GM12878 (cell line): Measurements from ENCODE around the gene TRPM1. TPM values are rescaled to one million over a fixed set of nuclear protein-coding genes. Genes with fewer than 3 reads are reported as not detected.

Source experiments
- ATAC-seq: fragments of 200-7000 bp; cut with Tn5 transposase; 3 replicates; pipeline ENCODE4 v1.9.1; 2020; ENCODE audit warnings: mild to moderate bottlenecking, moderate library complexity
- BruUV-seq: library from RNA; stranded (reverse); fragments of 400-500 nt; replicated peaks from 2 replicates; lab custom pipeline; 2021; lab: Mats Ljungman, UMichigan
- CTCF ChIA-PET: fragments of 300-600 bp; sonication (Branson Sonifier 250); formaldehyde crosslinking; extraction: SDS; loops from one replicate; lab custom pipeline; 2021; ENCODE audit warnings: inconsistent platforms; lab: Yijun Ruan, JAX
- POLR2A ChIA-PET: fragments of 350-600 bp; formaldehyde crosslinking; extraction: SDS; loops from one replicate; lab custom pipeline; 2021; ENCODE audit warnings: inconsistent platforms; lab: Charles Lee
- RAD21 ChIA-PET: fragments of 300-600 bp; sonication (Branson Sonifier 250); formaldehyde crosslinking; loops from one replicate; lab custom pipeline; 2023; ENCODE audit warnings: antibody characterized with exemption; ENCODE audit not compliant: unreplicated experiment; lab: Charles Lee
- SMC1A ChIA-PET: fragments of 300-600 bp; sonication (Branson Sonifier 250); formaldehyde crosslinking; loops from one replicate; lab custom pipeline; 2023; ENCODE audit not compliant: unreplicated experiment, uncharacterized antibody; lab: Charles Lee
- DNase-seq: peaks from one replicate; pipeline ENCODE4 v3.0.0-alpha.2; 2011; ENCODE audit warnings: low read depth, low spot score
- FAIRE-seq: peaks from 3 replicates; lab custom pipeline; 2011; peaks lifted over from hg19 to GRCh38; lab: Jason Lieb, UNC
- H2AFZ ChIP-seq: 2 replicates; pipeline ENCODE4 v1.6.0; 2011; ENCODE audit warnings: low read depth, low read length, control low read depth; ENCODE audit not compliant: control insufficient read depth
- H3K27ac ChIP-seq: 2 replicates; pipeline ENCODE4 v1.5.1; 2011; ENCODE audit warnings: control low read depth; ENCODE audit not compliant: control insufficient read depth, insufficient read depth
- H3K27me3 ChIP-seq, 2 experiments: replicated peaks in 1 of 2; 2 replicates each; pipeline versions ENCODE4 v1.6.0 to v1.6.1; 2011; ENCODE audit warnings: low read length in 1 of 2; ENCODE audit not compliant: control insufficient read depth in 2 of 2, insufficient read depth in 2 of 2
- H3K36me3 ChIP-seq, 2 experiments: 2 replicates each; pipeline ENCODE4 v1.5.1; 2011; ENCODE audit warnings: low read length in 1 of 2; ENCODE audit not compliant: control insufficient read depth in 2 of 2, insufficient read depth in 2 of 2
- H3K4me1 ChIP-seq: 2 replicates; pipeline ENCODE4 v1.6.1; 2011; ENCODE audit warnings: mild to moderate bottlenecking, low read length, moderate library complexity, mixed read lengths; ENCODE audit not compliant: control insufficient read depth, insufficient read depth
- H3K4me2 ChIP-seq: 2 replicates; pipeline ENCODE4 v1.6.0; 2011; ENCODE audit warnings: control low read depth; ENCODE audit not compliant: control insufficient read depth, insufficient read depth
- H3K4me3 ChIP-seq: fragments of 200-600 bp; sonication (generic); 2 replicates; pipeline ENCODE4 v1.5.1; 2016
- H3K79me2 ChIP-seq: 2 replicates; pipeline ENCODE4 v1.6.0; 2011; ENCODE audit warnings: low read length; ENCODE audit not compliant: control insufficient read depth, insufficient read depth
- H3K9ac ChIP-seq: 2 replicates; pipeline ENCODE4 v1.8.0; 2011; ENCODE audit warnings: low read length, control low read depth, mixed read lengths; ENCODE audit not compliant: control insufficient read depth, insufficient read depth
- H3K9me3 ChIP-seq: replicated peaks from 3 replicates; pipeline ENCODE4 v1.5.1; 2011; ENCODE audit warnings: mild to moderate bottlenecking, low read length; ENCODE audit not compliant: control insufficient read depth, insufficient read depth
- H4K20me1 ChIP-seq: 2 replicates; pipeline ENCODE4 v1.6.0; 2011; ENCODE audit not compliant: control insufficient read depth, insufficient read depth
- CBX5 ChIP-seq: sonication (generic); IDR thresholded peaks from 2 replicates; pipeline ENCODE4 v1.6.1; 2016; ENCODE audit warnings: low read depth, moderate library complexity, mild to moderate bottlenecking, inconsistent platforms
- FOS ChIP-seq: IDR thresholded peaks from 3 replicates; pipeline ENCODE4 v1.6.1; 2011; ENCODE audit warnings: borderline replicate concordance; ENCODE audit not compliant: insufficient read length; ENCODE audit errors: extremely low read depth
- HDAC6 ChIP-seq: fragments of 200-600 bp; sonication (generic); IDR thresholded peaks from one replicate; pipeline ENCODE4 v1.8.0; 2017; ENCODE audit warnings: antibody characterized with exemption; ENCODE audit not compliant: unreplicated experiment
- IKZF2 ChIP-seq, 2 experiments: fragments of 450-650 bp; IDR thresholded peaks; 2 replicates each; pipeline ENCODE4 v1.6.1; 2017; ENCODE audit warnings: mild to moderate bottlenecking in 2 of 2, moderate library complexity in 2 of 2
- MYC ChIP-seq: IDR thresholded peaks from 2 replicates; pipeline ENCODE4 v1.6.1; 2011; ENCODE audit warnings: mild to moderate bottlenecking, low read length, moderate library complexity, inconsistent platforms; ENCODE audit not compliant: insufficient read depth, insufficient replicate concordance, insufficient read length, severe bottlenecking
- NR2C2 ChIP-seq: IDR thresholded peaks from 2 replicates; pipeline ENCODE4 v1.6.1; 2011; ENCODE audit warnings: borderline replicate concordance, low read depth; ENCODE audit not compliant: control insufficient read depth, insufficient read length
- PAX5 ChIP-seq: IDR thresholded peaks from 2 replicates; pipeline ENCODE4 v1.6.1; 2011; ENCODE audit warnings: low read depth, low read length, borderline replicate concordance
- SMC3 ChIP-seq: IDR thresholded peaks from 2 replicates; pipeline ENCODE4 v1.6.1; 2011; ENCODE audit warnings: low read length, improper control_type of control experiment, borderline replicate concordance
- TARDBP ChIP-seq: IDR thresholded peaks from 2 replicates; pipeline ENCODE4 v1.6.1; 2016; ENCODE audit warnings: borderline replicate concordance
- YBX1 ChIP-seq: fragments of 450-650 bp; IDR thresholded peaks from 2 replicates; pipeline ENCODE4 v1.6.1; 2016; ENCODE audit warnings: antibody characterized with exemption
- WGBS: methylation state at CpG from one replicate; pipeline ENCODE4 v1.1.6; 2016; ENCODE audit warnings: low lambda C conversion rate; ENCODE audit not compliant: insufficient replicate concordance, insufficient coverage; ENCODE audit errors: missing lambda C conversion rate; 5-methylcytosine and 5-hydroxymethylcytosine counted together
- in situ Hi-C: fragments of 300-500 bp; cut with MboI; formaldehyde crosslinking; loops from 9 replicates; pipeline ENCODE4 v1.14.3; 2018; ENCODE audit warnings: mixed read lengths
- intact Hi-C: fragments of 100-400 bp; cut with micrococcal nuclease; formaldehyde crosslinking; loops from one replicate; pipeline ENCODE4 v1.14.2; 2022; ENCODE audit not compliant: unreplicated experiment
- polyA plus RNA-seq, 11 experiments: library from polyadenylated mRNA; depleted of rRNA in 4 of 11; unstranded in 6 of 11; stranded (reverse) in 5 of 11; fragments of >200 nt; fragmentation: Nextera tagmentation in 4 of 11; fragmentation: Illumina TruSeq in 1 of 11; extraction: Ambion mirVana in 4 of 11; extraction: Trizol in 1 of 11; gene quantifications; 1 replicate in 1 of 11; 2 replicates in 10 of 11; pipeline versions ENCODE4 v1.2.1 to v1.2.3, GENCODE V29; 2011 to 2016; ENCODE audit warnings: inconsistent platforms in 2 of 11, missing spikeins in 2 of 11, low read depth in 1 of 11
- total RNA-seq, 4 experiments: library from RNA; depleted of rRNA in 3 of 4; stranded (reverse); fragments of >200 nt in 3 of 4; fragmentation: Illumina TruSeq in 1 of 4; extraction: Trizol in 1 of 4; gene quantifications; 2 replicates each; pipeline versions ENCODE4 v1.2.1 to v1.2.3, GENCODE V29; 2013 to 2021
- TF ChIP-seq, protein P1 (sequence below): IDR thresholded peaks from 2 replicates; pipeline ENCODE4 v1.6.1; 2012; ENCODE audit warnings: low read depth, low read length, improper control_type of control experiment

TRPM1 gene
- total and polyA plus RNA-seq, 10 of the 15 experiments (the other 5 are each of a cell fraction or from before 2014, with no cell fraction given), result 0.01 to 0.10 (median 0.05) TPM; not detected in 4

DNA sequence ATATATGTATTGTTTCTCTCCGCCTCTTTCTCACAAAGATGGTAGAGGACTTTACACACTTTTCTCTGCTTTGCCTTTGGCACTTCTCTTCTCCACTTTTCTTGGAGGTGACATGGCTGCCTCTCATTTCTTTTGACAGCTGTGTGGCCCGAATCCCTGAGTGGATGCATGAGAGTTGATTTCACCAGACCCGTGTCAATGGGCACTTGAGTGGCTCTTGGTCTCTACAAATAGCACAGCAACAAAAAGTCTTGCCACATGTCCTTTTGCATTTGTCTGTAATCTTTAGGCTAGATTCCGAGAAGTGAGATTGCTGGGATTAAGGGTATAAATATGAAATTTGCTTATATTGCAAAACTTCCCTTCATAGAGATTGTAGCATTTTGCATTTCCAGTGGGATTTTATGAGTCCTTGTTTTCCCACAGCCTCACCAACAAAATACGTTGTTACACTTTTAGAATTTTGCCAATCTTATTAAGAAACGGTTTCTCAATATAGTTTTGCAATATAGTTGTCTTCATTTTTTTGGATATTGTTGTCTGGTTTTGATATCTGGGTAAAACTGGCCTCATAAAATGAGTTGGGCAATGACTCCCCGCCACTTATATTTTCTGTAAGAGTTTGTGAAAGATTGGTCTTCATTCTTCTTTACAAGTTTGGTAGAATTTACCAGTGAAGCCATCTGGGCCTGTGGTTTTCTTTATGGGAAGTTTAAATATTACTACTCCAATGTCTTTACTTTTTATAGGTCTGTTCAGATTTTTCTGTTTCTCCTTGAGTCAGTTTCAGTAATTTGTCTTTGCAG, 5.2 kb upstream of the TRPM1 start:
- WGBS, result 60% methylated on average over 7 of the region's 7 CpGs
- BruUV-seq, result no TSS peak
- H3K4me1 ChIP-seq, result no peaks in the 10 kb centered on the region
- H3K4me3 ChIP-seq, result no peak overlapping the region
- RAD21 ChIA-PET, result no interaction called here
- DNase-seq (no peak), FAIRE-seq (no peak)
- H4K20me1 ChIP-seq, result no peaks in the 10 kb centered on the region
- H3K79me2 ChIP-seq, result no peaks in the 10 kb centered on the region
- CTCF ChIA-PET, result interaction anchor here (0.6 kb wide), 1 partner anchor 268 kb away, joined by 3 read pairs; no protein-coding TSS in a partner anchor
- no peak overlapping the region for H3K9ac ChIP-seq
- TF ChIP-seq TARDBP (no peak), HDAC6 (no peak), FOS (no peak), MYC (no peak), CBX5 (no peak), IKZF2 (IDR thresholded peaks at IDR 0.05) (no peak), NR2C2 (no peak), PAX5 (no peak), YBX1 (no peak), SMC3 (no peak)
- TF ChIP-seq, protein P1, sequence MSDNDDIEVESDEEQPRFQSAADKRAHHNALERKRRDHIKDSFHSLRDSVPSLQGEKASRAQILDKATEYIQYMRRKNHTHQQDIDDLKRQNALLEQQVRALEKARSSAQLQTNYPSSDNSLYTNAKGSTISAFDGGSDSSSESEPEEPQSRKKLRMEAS, result no peak
- TF ChIP-seq, all 136 proteins: peak for 0
- in situ Hi-C loops, result no loop called here
- Histone ChIP-seq H3K27ac (no peak overlapping the region), H3K9me3 (no peaks in the 10 kb centered on the region), H2AFZ (no peak overlapping the region), H3K4me2 (no peak overlapping the region), H3K27me3 (no peaks in the 10 kb centered on the region), H3K36me3 (no peaks in the 10 kb centered on the region)
- no peak for ATAC-seq
- ChIA-PET SMC1A (no interaction called here), POLR2A (no interaction called here)
- intact Hi-C loops, result no loop called here
